ENCODE measurements around the gene DISP3.
A peak's percentile ranks its signal among the peaks of the same experiment; 100 is the strongest.

Gene DISP3

DNA sequence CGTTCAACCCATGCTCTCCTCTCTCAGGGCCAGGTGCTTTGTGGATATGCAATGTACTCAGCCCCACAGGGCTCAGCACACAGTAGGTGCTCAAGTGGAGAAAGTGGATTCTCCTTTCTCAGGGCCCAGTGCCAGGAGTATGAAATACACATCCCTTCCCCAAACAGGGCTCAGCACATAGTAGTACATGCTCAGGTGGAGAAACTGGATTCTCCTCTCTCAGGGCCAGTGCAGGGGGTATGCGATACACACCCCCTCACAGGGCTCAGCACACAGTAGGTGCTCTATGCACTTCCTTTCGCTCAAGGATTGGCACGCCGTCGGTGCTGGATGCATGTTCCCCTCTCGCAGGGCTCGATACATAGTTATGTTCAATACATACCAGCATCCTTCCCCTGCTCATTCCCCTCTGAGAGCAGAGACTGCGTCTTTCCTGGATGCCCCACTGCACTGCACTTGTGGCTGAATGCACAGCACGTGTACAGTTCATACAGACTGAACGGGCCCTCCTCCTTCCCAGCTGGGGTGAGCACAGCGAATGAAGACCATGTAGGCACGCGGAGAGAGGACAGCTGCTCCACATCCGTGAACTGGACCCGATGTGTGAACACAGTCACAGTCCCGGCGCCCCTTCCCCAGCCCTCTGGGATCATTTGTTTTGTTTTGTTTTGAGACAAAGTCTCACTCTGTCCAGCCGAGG lies 16.6 kb upstream of the DISP3 start:
- DNase-seq = peak; percentile 38

DNA sequence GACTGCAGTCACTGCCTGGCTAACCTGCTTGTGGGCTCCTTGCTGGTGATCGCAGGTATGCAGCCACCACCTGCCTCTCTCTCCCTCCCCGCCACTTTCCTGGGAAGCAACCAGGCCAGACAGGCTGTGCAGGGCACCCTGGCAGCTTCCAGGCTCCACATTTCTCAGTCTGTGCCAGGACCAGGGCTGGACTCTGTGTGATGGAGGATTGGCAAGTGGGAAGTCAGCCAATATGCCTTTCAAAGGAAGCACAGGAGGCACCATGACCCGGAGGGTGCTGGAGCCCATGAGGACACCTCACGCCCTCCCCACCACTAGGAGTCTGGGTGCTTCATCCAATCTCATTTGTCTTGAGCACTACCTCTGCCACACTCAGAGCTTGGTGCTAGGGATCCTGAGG lies 15.8 kb upstream of the DISP3 start:
- no peak for DNase-seq

DNA sequence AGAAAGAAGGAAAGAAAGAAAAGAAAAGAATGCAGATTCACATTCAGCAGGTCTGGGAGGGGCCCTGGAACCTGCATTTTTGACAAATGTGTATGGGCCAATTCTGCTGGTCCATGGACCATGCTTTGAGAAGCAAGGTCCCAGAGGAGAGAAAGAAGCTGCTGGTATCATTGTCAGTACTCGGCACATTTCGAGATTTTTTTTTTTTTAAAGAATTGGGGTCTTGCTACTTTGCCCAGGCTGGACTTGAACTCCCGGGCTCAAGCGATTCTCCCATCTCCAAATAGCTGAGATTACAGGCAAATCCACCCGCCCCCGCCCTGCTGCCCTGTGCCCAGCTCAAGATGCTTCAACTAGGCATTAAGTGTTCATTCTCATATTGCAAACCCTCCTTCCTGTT lies 13.6 kb upstream of the DISP3 start:
- no peak for DNase-seq

DNA sequence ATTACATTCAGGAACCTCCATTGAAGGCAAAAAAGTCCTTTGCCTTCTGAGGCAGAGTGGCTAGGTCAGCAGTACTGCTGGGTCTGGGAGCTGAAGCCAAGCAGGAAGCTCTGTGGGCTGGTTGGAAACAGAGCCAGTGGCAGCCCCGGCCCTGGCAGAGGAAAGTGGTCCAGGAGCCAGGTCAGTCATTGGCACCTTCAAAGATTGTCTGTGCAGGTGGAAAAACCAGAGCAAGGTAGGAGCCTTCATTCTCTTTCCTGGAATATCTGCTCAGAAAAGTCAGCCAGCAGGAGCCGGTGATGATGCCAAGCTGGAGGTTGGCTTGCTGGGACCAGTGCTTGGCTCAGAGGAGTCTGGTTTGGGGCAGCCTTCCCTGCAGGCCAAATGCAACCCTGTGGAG lies 12.5 kb upstream of the DISP3 start:
- no peak for DNase-seq

DNA sequence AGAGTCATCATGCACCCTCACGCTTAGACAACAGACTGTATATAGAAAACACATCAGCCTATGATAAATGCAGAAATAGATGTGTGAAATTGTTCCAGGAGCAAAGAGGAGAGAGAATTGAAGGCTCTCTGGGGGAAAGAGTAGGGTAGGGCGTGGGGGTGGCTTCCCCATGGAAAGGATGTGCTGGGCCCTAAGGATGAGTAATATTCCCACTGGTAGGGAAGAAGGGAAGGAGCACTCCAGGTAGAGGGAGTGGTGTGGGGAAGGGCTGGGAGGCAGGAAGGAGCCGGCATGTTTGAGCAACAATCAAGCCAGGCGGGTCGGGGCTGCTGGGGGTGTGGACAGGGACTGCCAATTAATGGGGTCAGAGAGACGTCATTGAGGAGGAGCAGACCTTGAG lies 10.1 kb upstream of the DISP3 start:
- no peak for DNase-seq

DNA sequence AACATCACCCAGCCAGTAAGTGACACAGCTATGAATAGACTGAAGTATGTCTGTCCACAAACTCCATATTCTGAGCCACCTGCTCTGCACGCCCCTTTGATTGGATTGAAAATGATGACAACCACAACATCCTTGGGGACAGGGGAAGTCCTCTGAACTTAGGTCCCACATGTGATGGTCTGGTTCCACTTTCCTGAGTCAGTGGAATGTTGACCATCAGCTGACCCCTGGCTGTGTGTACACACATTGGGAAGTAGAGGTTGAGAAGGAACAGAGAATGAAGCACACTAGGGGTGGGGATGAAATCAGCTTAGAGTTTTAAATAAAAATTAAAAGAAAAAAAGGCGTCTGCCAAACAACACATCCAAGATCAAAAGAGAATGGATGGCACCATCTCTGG lies 8.0 kb upstream of the DISP3 start:
- DNase-seq = no peak

DNA sequence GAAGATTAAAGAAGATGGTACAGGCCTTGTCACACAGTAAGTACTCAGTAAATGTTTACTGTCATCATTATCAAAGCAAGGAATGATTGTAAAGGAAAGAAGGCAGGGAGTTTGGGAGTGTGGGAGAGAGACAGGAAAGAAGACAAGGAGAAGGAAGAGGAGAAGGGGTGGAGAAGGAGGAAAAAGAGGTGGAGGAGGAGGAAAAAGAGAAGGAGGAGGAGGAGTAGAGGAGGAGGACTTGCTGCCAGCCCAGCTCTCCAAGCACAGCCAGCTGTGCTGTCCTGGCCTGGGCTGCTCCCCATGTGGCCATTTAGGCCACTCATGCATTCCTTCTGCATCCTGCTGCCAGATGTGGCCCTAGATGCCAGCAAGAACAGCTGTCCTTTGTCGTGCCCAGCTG lies 7.5 kb upstream of the DISP3 start:
- DNase-seq = no peak

DNA sequence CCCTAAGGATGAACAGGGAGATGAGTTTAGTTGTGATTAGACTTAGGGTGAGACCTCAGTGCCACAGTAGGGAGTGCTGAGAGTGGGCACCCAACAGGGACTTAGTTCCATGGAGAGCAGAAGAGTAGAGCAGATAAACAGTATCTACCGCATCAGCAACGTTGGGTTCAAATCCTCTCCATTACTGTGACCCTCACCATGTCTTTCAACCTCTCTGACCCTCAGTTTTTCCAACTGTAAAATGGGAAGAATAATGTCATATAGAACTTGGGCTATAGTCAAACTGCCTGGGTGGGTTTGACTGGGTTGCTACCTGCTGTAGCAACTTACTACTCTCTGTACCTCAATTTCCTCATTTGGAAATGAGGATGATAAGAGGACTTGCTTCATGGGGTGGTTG lies 6.7 kb upstream of the DISP3 start:
- no peak for DNase-seq

DNA sequence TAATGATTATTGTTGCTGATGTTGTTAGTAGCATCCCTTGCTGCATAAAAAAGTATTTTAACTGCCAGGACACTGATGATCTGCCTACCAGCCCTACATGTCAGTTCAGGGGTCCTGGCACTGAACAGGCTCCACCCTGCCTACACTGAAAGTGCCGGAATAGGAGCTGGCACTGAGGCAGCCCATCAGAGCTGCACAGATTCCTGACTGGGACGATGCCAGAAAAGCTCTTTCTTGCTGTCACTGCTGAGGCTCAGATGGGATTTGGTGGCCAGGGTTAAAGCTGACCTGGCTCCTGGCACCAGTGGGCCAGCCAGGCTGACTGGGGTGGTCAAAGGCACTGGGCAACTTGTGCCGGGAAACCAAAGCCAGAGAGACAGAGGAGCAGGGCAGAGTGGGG lies 6.2 kb upstream of the DISP3 start:
- no peak for DNase-seq

DNA sequence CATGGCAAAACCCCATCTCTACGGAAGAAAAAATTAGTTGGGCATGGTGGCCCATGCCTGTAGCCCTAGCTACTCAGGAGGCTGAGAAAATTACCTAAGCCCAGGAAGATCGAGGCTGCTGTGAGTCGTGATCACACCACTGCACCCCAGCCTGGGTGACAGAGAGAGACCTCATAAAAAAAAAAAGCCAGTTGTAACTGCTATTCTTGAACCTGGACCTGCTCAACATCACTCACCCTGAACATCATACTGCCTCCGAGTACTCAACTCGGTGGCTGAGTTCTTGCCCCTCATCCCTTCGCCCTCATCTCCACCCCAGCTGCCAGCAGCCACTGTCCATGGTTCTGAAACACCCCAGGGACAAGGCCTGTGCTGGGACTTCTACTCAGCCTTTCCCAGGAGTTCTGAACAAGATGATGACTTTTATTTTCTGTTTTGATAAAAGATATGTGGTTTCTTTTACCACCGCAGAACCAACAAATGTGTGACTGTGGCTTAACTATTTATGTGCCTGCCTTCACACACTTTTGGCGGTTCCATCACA lies 5.4 kb upstream of the DISP3 start:
- DNase-seq = peak; percentile 74

DNA sequence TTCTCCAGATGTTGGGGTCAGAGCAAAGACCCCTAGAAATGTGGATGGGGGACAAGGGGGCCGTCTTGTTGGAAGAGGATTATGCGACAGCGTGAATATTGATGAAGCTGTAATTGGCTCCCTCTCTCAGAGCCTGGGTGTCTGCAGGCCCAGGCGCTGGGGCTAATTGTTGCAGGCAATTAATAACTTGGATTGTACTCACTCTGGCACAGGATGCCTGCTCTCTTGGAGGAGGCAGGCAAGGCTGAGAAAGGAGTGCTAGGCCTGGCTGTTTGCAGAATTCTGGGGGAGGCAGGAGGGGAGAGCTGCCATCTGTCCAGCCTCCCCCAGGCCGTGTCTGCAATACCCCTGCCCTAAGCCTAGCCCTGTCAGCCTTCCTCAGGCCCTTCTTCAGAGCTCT lies 4.1 kb upstream of the DISP3 start:
- DNase-seq = no peak

DNA sequence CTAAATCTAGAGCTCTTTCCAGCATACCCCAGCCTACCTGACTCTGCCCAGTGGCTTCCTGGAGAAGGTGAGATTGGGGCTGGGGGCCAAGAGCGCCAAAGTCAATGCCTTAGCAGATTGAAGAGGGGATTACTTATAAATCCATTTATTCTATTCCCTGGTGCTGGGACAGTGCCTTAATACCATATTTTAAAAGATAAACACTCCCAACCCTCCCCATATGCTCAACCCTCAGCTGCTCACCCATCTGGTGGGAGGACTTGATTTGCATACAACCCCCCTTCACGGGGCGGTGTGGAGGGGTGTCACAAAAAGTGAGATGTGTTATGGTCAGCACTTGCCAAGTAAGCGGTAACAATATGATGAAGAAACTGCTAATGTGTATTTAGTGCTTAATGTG lies 3.2 kb upstream of the DISP3 start:
- DNase-seq = no peak

DNA sequence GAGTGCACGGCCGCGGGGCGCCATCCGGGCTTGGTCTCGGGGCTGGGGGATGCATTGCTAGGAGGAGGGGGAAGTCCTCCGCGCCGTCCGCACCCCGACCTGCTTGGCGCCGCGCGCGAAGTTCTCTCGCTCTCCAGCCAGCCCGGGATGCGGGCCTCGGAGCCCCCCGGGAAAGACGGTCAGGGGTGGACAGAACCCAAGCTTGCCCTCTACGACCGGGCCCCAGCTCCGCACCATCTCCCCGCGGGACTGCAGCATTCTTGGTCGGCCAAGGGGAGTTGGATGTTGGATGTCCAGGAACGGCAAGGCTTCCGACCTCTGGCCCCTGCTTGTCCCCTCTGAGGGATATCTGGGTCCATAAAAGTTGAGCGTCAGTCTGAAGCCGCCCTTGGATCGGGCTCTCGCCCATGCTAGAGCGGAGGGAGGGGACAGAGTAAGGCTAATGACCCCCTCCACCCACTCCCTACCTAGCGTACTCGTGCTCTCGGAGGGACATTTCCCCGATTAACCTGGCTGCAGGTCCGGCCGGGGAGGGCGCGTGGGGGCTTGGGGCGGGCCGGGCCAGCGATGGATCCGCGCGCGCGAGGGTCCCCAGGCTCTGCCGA lies 522 bp downstream of the DISP3 start:
- DNase-seq = no peak

DNA sequence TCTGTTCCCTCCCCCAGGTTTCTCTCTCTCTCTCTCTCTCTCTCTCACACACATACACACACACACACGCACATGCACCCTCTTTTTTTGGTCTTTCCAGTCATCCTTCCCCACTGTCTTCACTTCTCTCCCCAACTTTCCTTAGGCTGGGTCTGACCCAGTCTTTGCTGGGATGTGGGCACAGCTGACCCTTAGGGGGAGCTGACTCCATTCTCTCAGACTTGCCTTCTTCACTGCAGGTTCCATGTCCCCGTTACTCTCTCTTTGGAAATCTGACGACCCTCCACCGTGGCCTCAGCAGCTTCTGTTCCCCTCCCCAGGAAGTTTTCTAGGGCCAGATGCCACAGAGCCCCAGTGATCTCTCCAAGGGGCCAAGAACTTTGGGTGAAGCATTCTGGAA lies 2.1 kb downstream of the DISP3 start:
- DNase-seq = no peak

DNA sequence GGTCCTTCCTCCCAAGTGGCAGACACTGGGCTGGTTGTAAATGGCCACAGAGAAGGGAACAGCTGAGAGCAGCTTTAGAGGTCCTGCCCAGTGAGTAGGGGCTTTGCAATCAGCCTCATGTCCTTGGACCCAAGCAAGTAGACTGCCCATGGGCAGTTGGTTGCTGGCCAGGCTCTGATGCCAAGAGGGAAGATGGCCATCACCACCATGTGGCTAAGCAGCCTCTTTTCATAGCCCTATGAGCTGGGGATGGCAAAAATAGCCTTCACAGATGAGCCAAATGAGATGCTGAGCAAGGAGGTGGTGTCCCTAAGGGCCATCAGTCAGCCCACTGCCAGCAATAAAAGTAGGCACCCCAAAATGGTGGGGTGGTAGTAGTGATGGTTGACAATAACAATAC lies 3.2 kb downstream of the DISP3 start:
- no peak for DNase-seq

DNA sequence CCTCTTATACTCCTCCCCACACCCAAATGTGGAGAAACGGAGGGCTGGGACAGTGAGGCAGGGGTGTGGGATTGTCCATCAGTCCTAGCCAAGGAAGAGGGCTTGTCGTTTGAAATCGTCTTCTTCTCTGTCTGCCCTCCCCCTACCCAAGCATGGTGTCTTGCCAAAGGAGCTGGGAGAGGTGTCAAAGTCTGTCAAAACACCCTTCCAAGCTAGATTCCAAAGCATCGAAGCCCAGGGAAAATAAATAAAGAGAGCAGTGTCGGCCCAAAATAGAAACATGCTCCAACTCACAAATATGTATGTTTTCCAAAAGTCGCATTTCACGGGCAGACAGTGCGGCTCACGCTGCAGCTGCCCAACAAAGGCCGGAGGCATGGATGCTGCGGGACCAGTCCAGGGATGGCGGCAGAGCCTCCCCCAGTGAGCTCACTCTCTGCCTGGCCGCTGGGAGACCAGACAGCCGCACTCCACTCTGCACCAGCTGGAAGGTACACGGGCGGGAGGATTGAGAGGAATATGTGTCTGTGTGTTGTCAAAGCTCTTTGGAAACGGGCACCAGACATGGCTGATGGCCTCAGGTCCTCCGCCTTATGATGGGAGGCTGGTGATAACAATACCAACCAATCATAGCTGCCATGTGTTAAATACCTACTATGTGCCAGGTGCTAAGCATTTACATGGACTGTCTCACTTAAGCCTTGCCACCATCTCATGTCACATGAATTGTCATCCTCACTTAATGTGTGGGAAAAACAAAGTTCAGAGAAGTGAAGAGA lies 3.9 kb downstream of the DISP3 start:
- DNase-seq = no peak

DNA sequence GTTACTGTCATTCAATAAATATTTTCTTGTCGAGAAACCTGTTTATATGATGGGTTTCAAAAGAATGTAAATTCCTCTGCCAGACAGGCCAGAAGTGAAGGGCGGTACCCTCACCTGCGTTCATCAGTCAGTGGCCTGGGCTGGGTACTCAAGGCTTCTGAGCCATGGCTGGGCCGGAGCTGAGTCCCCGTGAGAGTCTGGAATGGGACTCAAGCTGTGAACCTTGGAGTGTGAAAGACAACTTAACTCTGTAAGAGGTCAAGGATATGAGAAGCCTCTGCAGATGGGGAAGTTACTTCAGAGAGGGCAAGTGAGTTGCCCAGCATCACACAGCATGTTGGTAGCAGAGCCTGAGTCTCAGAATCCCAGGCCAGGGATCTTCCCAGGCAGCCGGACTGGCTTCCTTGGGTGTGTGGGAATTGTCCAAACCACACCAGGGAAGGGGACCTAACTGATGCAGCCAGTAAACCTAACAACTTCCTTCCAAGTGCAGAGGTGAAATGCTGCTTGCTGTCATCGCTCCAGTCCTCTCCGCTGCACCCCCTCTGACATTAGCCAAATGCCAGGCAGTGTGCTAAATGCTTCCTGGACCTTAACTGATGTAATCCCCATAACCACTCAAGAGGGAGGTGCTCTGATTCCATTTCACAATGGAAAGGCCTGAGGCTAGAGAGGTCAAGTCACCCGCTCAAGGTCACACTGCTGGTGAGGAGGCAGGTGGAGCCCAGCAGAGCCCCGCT lies 4.8 kb downstream of the DISP3 start:
- no peak for DNase-seq

DNA sequence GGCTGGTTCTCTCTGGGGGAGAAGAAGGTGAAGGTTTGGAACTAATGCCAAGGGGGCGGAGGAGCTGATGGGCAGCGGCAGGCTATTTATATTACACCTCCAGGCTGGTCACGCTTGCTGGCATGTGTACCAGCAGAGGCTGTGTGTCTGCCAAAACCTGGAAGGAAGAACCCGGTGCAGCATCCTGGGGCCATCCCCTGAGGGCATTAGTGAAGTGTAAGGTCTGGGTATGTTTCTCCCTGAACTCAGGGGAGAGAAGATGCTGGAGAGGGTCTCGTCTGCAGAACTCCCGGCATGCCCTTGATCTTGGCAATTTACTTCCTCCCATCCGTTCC lies 5.3 kb downstream of the DISP3 start:
- peak; percentile 82 for DNase-seq

DNA sequence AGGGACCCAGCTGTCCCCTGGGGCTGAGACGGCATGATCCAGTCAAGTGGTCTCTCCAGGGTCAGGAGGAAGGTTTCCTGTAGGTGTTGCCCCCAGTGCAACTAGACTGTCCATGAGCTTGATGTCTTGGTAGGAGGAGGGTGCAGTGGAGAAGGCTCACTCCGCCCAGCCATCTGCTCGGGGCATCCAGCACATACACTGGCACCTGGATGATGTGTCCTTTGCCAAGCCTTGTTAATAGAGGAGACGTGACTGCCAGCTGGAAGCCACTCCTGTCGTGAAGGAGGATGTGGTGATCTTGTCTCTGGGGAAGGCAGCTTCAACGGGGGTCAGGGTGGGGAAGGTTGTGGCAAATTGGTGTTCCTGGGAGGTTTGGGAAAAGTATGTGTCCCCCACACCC lies 6.2 kb downstream of the DISP3 start:
- DNase-seq = peak; percentile 37

DNA sequence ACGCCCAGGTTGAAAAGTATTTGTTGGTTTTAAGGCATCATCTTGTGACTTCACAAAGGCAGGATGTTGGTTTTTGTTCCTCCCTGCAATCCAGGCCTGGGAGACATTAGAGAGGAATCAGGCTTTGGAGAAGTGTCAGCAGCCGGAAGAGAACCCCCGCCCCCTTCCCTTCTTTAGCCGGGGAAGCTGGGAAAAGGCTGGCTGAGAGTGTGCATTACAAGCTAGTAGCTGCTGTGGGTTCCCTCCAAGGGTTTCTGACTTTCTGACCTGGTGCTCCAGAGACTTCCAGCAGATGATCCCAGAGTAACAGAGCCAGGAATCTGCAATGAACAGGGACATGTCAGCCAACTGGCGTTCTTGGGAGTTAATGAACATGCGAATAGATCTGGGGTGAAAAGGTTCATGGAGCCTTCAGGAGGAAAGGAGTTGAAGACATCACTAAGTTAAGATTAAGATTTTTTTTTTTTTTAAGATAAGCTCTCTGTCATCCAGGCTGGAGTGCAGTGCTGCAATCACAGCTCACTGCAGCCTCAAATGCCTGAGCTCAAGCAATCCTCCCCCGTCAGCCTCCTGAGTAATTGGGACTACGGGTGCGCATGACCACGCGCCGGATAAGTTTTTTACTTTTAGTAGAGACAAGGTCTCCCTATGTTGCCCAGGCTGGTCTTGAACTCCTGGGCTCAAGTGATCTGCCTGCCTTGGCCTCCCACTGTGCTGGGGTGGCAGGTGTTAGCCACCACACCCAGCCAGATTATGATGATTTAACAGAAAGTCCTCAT lies 7.5 kb downstream of the DISP3 start:
- DNase-seq = no peak

DNA sequence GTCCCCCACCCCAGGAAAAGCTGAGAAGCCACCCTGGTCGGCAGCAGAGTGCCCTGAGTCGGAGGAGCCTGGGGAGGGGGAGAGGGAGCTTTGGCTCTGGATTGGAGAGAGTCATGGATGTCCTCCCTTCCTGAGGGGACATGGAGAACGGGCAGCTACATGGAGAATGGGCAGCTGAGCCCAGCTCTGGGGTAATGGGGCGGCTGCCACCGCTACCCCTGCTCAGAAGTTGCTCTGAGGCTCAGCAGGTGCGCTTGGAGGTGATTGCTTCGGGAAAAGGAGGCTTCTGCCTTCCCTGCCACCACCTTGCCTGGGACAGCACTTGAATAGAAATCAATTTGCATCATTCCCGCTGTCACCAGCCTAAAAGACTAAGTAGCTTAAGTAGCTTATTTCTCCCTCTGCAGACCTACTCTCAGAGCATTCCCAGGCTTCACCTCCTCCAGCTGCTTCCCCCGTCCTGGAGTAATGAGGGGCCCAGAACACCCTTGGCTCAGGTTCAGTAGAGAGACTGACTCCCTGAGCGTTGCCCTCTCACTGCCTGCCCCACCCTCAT lies 8.3 kb downstream of the DISP3 start:
- no peak for DNase-seq

DNA sequence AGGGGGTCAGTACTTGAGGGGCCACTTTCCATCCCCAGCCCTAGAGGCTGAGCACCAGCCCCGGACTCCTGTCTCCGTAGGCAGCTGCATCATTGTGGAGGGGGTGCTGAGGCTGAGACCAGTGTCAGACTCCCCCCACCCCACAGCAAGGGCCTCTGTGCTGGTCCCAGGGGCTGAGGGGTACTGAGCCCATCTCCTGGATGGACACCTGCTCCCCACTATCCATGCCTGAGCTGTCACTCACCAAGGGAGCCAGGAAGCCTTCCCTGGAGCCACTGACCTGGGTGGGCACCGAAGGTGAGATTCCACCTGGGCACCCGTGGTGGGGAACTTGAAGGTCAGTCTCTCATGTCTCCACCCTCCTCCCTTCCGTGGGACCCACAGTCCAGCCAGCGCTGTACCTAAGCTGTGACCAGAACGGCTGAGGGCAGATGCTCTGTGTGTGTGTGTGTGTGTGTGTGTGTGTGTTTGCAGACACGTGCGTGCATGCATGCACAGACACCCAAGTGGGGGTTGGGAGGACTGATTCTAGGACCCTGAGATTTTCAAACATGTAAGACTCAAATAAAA lies 9.3 kb downstream of the DISP3 start:
- no peak for DNase-seq
